ENCODE data around the gene ABCB4. TPM values are rescaled to one million over a fixed set of nuclear protein-coding genes. Genes with fewer than 3 reads are reported as not detected.

ABCB4 gene
- total and polyA plus RNA-seq, 2 of the 8 experiments (the other 6 are each of a cell fraction or from before 2014, with no cell fraction given), result 0.54 to 0.60 TPM

- TF ChIP-seq CHD7 (IDR thresholded peaks at IDR 0.05; ENCODE audit: insufficient replicate concordance, low read length) (no peak), TBP (IDR thresholded peaks at IDR 0.05; ENCODE audit: low read depth, low read length) (no peak), POLR2AphosphoS5 (IDR thresholded peaks at IDR 0.05; ENCODE audit: low read depth, low read length) (no peak), FOSL1 (IDR thresholded peaks at IDR 0.05; ENCODE audit: insufficient read depth, low read depth, low read length) (no peak), USF2 (IDR thresholded peaks at IDR 0.05; ENCODE audit: low read length) (no peak), KDM5A (IDR thresholded peaks at IDR 0.05; ENCODE audit: low read length) (no peak), RNF2 (IDR thresholded peaks at IDR 0.05; ENCODE audit: borderline replicate concordance, low read depth, low read length, missing control alignments, poor library complexity, severe bottlenecking) (no peak), HDAC2 (IDR thresholded peaks at IDR 0.05; ENCODE audit: borderline replicate concordance in 1 of 2, low read depth in 2 of 2, low read length in 2 of 2) (no peak), CBX8 (IDR thresholded peaks at IDR 0.05; ENCODE audit: borderline replicate concordance, low read depth, low read length) (no peak)
Measured at GRCh38 chr7:87435546-87435945, 39.9 kb downstream of the ABCB4 start (continued).
